ENCODE measurements around the gene XYLT1. TPM values are rescaled to one million over a fixed set of nuclear protein-coding genes. Genes with fewer than 3 reads are reported as not detected.
A peak's percentile ranks its signal among the peaks of the same experiment; 100 is the strongest.
"Not testable (repeated sequence)": the region's sequence is repeated elsewhere in the genome, so short reads cannot be mapped to it uniquely, and the experiment has no call there.

Gene XYLT1
- total RNA-seq, 6 experiments from 2014 or later, result 22.0 to 51.1 (median 27.5) TPM

GRCh38 chr16:17413508-17413907 lies 57.3 kb downstream of the XYLT1 start:
- DNase-seq, result no peak
- Mint-ChIP-seq H3K4me3 (no peak overlapping the region), H3K4me1 (ENCODE audit: low read depth) (peaks cover 40% of the 10 kb centered on the region), H3K9me3 (no peaks in the 10 kb centered on the region), H3K27me3 (ENCODE audit: insufficient read depth) (peaks cover 4% of the 10 kb centered on the region; the same call in 1 of the 2 replicates), H3K27ac (no peak overlapping the region), H3K36me3 (ENCODE audit: low read depth) (peaks cover 28% of the 10 kb centered on the region)
- TF ChIP-seq CTCF (IDR thresholded peaks at IDR 0.05), result no peak

DNA sequence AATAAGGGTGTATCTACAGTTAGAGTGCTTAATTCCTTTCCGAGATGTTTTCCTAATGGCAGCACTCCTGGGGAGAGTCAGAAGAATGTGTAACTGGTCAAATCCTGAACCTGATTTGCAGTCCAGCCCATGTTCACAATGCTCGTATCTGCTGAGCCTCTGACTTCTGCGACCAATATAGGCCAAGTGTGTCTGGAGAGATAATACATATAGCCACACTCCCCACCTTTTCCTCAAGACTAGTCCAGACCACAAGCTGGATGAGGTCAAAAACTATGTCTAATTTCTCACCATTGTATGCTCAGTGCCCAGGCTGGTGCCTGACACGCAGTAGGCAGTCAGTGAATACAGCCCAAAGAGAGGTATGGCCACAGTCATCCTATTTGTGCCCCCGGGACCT lies 58.0 kb downstream of the XYLT1 start:
- Mint-ChIP-seq H3K9me3 (no peaks in the 10 kb centered on the region), H3K4me1 (ENCODE audit: low read depth) (peaks cover 46% of the 10 kb centered on the region), H3K4me3 (no peak overlapping the region), H3K36me3 (ENCODE audit: low read depth) (peaks cover 28% of the 10 kb centered on the region), H3K27ac (peak overlapping the region; percentile 78), H3K27me3 (ENCODE audit: insufficient read depth) (peaks cover 4% of the 10 kb centered on the region; the same call in 1 of the 2 replicates)
- no peak for DNase-seq
- TF ChIP-seq CTCF (IDR thresholded peaks at IDR 0.05), result no peak

DNA sequence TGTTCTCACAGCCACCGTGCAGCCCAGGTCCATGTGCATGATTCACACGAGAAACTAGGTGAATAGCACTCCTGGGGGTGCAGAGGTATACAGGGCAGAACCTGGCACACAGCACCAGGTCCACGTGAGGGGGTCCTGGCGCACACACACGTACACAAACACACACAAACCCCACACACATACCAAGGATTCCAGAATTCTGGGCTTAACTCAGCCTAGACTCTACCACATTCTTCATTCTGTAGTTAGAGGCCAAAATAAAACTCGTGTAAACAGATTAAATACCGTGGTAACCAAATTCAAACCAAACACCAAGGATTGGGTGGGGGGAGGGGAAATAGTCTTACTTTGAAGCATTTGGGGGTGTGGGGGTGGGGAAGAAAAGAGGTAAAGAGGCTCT lies 58.5 kb downstream of the XYLT1 start:
- peaks cover 24% of the 10 kb centered on the region for H3K36me3 Mint-ChIP-seq (ENCODE audit: low read depth)
- no peak for TF ChIP-seq CTCF (IDR thresholded peaks at IDR 0.05)
- peaks cover 44% of the 10 kb centered on the region for H3K4me1 Mint-ChIP-seq (ENCODE audit: low read depth)
- H3K27ac Mint-ChIP-seq, result peak overlapping the region; percentile 78
- H3K27me3 Mint-ChIP-seq (ENCODE audit: insufficient read depth), result peaks cover under 1% of the 10 kb centered on the region; the same call in 1 of the 2 replicates
- DNase-seq, result peak; percentile 23
- no peaks in the 10 kb centered on the region for H3K9me3 Mint-ChIP-seq
- no peak overlapping the region for H3K4me3 Mint-ChIP-seq

DNA sequence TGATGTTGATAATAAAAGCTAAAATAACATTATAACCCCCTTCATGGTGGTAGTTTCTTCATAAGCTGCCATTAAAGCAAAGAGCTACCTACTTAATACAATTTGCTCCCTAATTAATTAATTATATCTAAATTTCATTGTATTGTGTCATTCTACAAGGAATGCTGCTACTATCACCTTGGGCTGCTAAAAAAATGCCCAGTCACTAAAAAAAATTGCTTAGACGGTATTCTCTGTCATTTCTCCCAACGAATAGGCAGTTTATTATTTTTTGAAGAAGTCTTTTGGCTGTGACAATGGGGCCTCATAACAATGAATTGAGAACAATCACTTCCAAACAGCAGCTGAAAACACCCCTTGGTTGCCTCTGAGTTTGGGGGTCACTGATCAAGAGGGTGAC lies 59.5 kb downstream of the XYLT1 start:
- Mint-ChIP-seq H3K4me3 (no peak overlapping the region), H3K9me3 (no peaks in the 10 kb centered on the region), H3K27me3 (ENCODE audit: insufficient read depth) (peaks cover 2% of the 10 kb centered on the region), H3K27ac (no peak overlapping the region), H3K4me1 (ENCODE audit: low read depth) (peaks cover 40% of the 10 kb centered on the region), H3K36me3 (ENCODE audit: low read depth) (peaks cover 23% of the 10 kb centered on the region)
- no peak for DNase-seq
- TF ChIP-seq CTCF (IDR thresholded peaks at IDR 0.05), result no peak

DNA sequence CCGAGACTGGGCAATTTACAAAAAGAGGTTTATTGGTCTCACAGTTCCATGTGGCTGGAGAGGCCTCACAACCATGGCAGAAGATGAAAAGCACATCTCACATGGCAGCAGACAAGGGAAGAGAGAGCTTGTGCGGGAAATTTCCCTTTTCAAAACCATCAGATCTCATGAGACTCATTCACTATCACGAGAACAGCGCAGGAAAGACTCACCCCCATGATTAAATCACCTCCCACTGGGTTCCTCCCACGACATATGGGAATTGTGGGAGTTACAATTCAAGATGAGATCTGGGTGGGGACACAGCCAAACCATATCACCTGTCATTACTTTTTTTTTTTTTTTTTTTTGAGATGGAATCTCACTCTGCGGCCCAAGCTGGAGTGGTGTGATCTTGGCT lies 60.4 kb downstream of the XYLT1 start:
- not testable (repeated sequence) for H3K27ac Mint-ChIP-seq; H3K9me3 Mint-ChIP-seq; DNase-seq; H3K27me3 Mint-ChIP-seq (ENCODE audit: insufficient read depth); H3K4me3 Mint-ChIP-seq
- Mint-ChIP-seq H3K36me3 (ENCODE audit: low read depth) (peaks cover 23% of the 10 kb centered on the region), H3K4me1 (ENCODE audit: low read depth) (peaks cover 49% of the 10 kb centered on the region)

DNA sequence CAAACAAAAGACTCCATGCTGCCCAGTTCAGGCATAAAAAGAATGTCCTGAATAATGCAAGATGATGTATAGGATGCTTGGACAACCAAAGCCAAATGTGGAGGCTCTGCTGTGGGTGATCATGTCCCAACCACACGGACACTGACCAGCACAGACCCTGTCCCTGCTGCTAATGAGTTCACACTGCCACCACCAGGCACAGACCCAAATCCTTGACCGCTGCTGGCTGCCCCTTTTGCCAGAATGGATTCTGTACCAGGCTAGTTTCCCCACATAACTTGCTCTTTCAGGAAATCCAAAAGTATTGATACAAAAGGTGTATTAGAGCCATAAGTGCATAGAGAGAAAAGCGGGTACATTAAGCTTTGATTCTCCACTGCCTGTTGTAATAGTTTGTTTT lies 60.9 kb downstream of the XYLT1 start:
- no peak for DNase-seq
- TF ChIP-seq CTCF (IDR thresholded peaks at IDR 0.05), result no peak
- Mint-ChIP-seq H3K36me3 (ENCODE audit: low read depth) (peaks cover 23% of the 10 kb centered on the region), H3K27me3 (ENCODE audit: insufficient read depth) (peaks cover 3% of the 10 kb centered on the region), H3K4me1 (ENCODE audit: low read depth) (peaks cover 54% of the 10 kb centered on the region), H3K9me3 (no peaks in the 10 kb centered on the region), H3K4me3 (no peak overlapping the region), H3K27ac (no peak overlapping the region)

Data from HFFc6 (cell line).